Stomach (tissue), 9 donors: ENCODE data around the gene PRKCH. TPM values are rescaled to one million over a fixed set of nuclear protein-coding genes. Genes with fewer than 3 reads are reported as not detected.

Experiments used
- DNase-seq, 2 donors: peaks; one replicate each; pipeline versions ENCODE4 v3.0.0 to v3.0.0-alpha.2; 2013 to 2019
- H3K27ac ChIP-seq, 5 donors: fragments of 200-600 bp in 4 of 5; sonication (generic) in 4 of 5; one replicate each; pipeline ENCODE4 v1.5.1; 2013 to 2019; ENCODE audit warnings: mild to moderate bottlenecking in 1 of 5, moderate library complexity in 1 of 5
- H3K27me3 ChIP-seq, 3 donors: fragments of 200-600 bp; sonication (generic); one replicate each; pipeline ENCODE4 v1.5.1; 2017 to 2019; ENCODE audit warnings: mixed run types in 1 of 3
- H3K36me3 ChIP-seq, 4 donors: fragments of 200-600 bp; sonication (generic); 1 replicate in 3 of 4; 2 replicates in 1 of 4; pipeline ENCODE4 v1.5.1; 2016 to 2019
- H3K4me1 ChIP-seq, 4 donors: fragments of 200-600 bp; sonication (generic); one replicate each; pipeline ENCODE4 v1.5.1; 2016 to 2019
- H3K4me3 ChIP-seq, 4 donors: fragments of 200-600 bp; sonication (generic) in 3 of 4; one replicate each; pipeline ENCODE4 v1.5.1; 2016 to 2019; ENCODE audit warnings: mild to moderate bottlenecking in 1 of 4
- H3K9me3 ChIP-seq, 4 donors: fragments of 200-600 bp; sonication (generic); one replicate each; pipeline ENCODE4 v1.5.1; 2016 to 2019
- EP300 ChIP-seq: sonication (generic); formaldehyde crosslinking; IDR thresholded peaks from one replicate; pipeline ENCODE4 v1.6.1; 2017; ENCODE audit warnings: antibody characterized with exemption
- POLR2A ChIP-seq, 4 donors: fragments of 450-650 bp; IDR thresholded peaks; one replicate each; pipeline ENCODE4 v1.6.1; 2016; ENCODE audit warnings: antibody characterized with exemption in 4 of 4, control low read depth in 2 of 4, mild to moderate bottlenecking in 1 of 4, moderate library complexity in 1 of 4
- POLR2AphosphoS5 ChIP-seq, 3 donors: sonication (generic); formaldehyde crosslinking; IDR thresholded peaks; one replicate each; pipeline ENCODE4 v1.6.1; 2016; ENCODE audit warnings: antibody characterized with exemption in 3 of 3
- WGBS, 5 donors: extraction: QIAGEN DNeasy Blood & Tissue Kit in 3 of 5; methylation state at CpG; one replicate each; pipeline versions ENCODE4 v1.1.5 to v1.1.7; 2013 to 2018; 5-methylcytosine and 5-hydroxymethylcytosine counted together
- intact Hi-C: fragments of 100-400 bp; cut with DNase I; formaldehyde crosslinking; loops from one replicate; pipeline ENCODE4 v1.15.1; 2023; ENCODE audit warnings: low total_unique reads
- polyA plus RNA-seq, 3 donors: library from polyadenylated mRNA; stranded (reverse); fragments of 200-250 nt; gene quantifications; one replicate each; pipeline ENCODE4 v1.2.3, GENCODE V29; 2013
- total RNA-seq, 5 donors: library from RNA; depleted of rRNA; stranded (reverse); fragments of >200 nt; gene quantifications; one replicate each; pipeline versions ENCODE4 v1.1.0 to v1.2.3, GENCODE V29; 2014 to 2016
- TF ChIP-seq, protein P1 (sequence below), 7 experiments: fragments of 450-650 bp in 4 of 7; fragments of 200-600 bp in 3 of 7; sonication (generic) in 3 of 7; IDR thresholded peaks; one replicate each; pipeline ENCODE4 v1.5.1; 2016 to 2019; ENCODE audit warnings: antibody characterized with exemption in 7 of 7, control low read depth in 2 of 7, mild to moderate bottlenecking in 1 of 7
- donor health status: healthy with polysubstance abuse.
- donor health status: Bipolar disorder and iron deficiency.
- donor health status: healthy.

PRKCH gene
- total and polyA plus RNA-seq, 8 donors: 5.5 to 84.0 (median 14.7) TPM

DNA sequence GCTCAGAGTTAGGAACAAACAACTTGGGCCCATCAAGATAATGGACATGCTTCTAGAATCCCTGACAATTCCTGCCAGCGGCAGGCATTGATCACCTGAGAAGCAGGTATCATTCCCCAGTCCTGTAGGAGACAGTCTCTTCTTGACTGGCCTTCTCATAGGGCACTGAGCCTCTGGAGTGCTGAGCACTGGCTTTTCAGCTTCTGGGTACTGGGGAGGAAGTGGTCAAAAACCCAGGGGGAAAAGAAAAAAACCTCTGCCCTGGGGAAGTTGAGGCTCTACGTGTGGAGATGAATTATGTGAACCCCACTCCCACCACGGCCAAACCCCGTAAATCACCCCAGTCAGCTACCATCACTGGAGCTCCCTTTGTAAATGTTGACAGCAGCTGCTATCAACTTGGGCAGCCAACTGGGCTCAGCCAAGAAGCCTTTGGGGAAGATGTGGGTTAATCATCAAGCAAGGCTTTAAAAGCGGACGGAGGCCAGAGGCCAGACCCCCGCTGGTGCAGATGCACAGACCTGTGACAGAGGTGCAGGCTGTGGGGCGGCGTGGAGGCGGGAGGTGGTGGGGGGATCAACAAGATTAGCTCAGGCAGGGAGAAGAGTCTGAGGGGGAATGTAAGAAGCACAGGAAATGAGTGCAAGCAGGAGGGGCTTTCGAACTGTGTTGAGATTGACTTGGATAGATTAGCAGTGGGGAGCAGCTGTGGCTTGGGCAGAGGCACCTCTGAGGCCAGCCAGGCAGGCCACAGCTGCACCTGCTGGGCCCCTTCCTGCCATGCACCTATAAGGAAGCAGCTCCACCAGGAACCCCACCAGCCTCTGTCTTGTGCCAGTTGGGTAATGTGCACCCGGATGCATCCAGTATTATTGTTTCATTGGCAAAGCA is 268.6 kb downstream of the PRKCH start:
- Histone ChIP-seq H3K36me3 (no peaks in the 10 kb centered on the region), H3K4me3 (no peak overlapping the region), H3K27me3 (no peaks in the 10 kb centered on the region), H3K4me1 (peaks cover 8 to 37% (median 20%) of the 10 kb centered on the region in 4 donors), H3K27ac (no peak overlapping the region), H3K9me3 (no peaks in the 10 kb centered on the region)
- DNase-seq: no peak
- intact Hi-C loops: no loop called here
- TF ChIP-seq EP300 (no peak), POLR2AphosphoS5 (IDR thresholded peaks at IDR 0.05) (no peak), POLR2A (IDR thresholded peaks at IDR 0.05) (no peak)
- TF ChIP-seq, protein P1, sequence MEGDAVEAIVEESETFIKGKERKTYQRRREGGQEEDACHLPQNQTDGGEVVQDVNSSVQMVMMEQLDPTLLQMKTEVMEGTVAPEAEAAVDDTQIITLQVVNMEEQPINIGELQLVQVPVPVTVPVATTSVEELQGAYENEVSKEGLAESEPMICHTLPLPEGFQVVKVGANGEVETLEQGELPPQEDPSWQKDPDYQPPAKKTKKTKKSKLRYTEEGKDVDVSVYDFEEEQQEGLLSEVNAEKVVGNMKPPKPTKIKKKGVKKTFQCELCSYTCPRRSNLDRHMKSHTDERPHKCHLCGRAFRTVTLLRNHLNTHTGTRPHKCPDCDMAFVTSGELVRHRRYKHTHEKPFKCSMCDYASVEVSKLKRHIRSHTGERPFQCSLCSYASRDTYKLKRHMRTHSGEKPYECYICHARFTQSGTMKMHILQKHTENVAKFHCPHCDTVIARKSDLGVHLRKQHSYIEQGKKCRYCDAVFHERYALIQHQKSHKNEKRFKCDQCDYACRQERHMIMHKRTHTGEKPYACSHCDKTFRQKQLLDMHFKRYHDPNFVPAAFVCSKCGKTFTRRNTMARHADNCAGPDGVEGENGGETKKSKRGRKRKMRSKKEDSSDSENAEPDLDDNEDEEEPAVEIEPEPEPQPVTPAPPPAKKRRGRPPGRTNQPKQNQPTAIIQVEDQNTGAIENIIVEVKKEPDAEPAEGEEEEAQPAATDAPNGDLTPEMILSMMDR (IDR thresholded peaks at IDR 0.05): no peak
- WGBS, 5 donors: 81 to 86% (median 85%) methylated on average over 12 of the region's 12 CpGs

DNA sequence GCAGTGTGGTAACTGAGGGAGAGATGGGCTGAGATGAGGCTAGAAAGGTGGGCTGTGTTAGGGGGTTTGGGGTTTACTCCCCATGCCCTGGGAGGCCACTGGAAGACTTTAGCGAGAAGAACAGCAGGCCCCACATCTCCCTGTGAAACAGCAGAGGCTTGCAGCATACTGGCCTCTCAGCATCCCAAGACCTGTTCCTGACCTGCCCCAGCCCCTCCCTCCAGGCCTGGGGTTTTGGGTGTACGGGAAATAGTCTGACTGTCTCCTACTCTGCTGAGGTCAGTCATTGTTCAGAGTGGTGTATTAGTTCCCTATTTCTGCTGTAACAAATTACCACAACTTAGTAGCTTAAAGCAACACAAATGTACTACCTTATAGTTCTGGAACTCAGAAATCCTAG is 270.5 kb downstream of the PRKCH start:
- no peak overlapping the region for H3K4me3 ChIP-seq
- H3K36me3 ChIP-seq: no peaks in the 10 kb centered on the region
- DNase-seq: no peak
- TF ChIP-seq POLR2AphosphoS5 (IDR thresholded peaks at IDR 0.05): no peak
- H3K27ac ChIP-seq: no peak overlapping the region
- WGBS, 5 donors: 82 to 95% (median 91%) methylated on average over 2 of the region's 2 CpGs
- H3K9me3 ChIP-seq: no peaks in the 10 kb centered on the region
- H3K27me3 ChIP-seq: no peaks in the 10 kb centered on the region
- intact Hi-C loops: no loop called here
- peaks cover 7 to 24% (median 10%) of the 10 kb centered on the region in 4 donors for H3K4me1 ChIP-seq

DNA sequence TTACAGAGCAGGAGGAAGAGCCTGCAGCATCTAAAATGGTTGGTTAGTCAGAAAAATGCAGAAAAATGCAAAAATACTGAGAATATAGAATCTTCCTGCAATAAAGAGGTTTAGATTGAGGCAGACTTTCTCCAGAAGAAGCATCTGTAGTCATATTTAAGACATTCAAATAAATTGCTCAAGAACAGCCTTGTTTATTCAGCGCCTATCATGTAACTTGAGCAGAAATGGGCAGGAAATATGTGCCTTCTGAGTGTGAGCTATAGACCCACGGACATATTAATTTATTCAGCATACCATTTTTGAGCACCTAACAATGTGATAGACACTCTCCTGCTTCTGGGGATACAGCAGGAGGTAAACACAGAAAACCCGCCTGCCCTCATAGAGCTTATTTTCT is 272.0 kb downstream of the PRKCH start:
- H3K27me3 ChIP-seq: no peaks in the 10 kb centered on the region
- 82 to 86% (median 83%) methylated on average over 3 of the region's 3 CpGs for WGBS, 5 donors
- intact Hi-C loops: no loop called here
- H3K4me1 ChIP-seq: peaks cover 3 to 10% (median 4%) of the 10 kb centered on the region in 4 donors
- TF ChIP-seq, protein P1 (IDR thresholded peaks at IDR 0.05): no peak
- TF ChIP-seq POLR2A (IDR thresholded peaks at IDR 0.05): no peak
- no peak for TF ChIP-seq EP300
- TF ChIP-seq POLR2AphosphoS5 (IDR thresholded peaks at IDR 0.05): no peak
- H3K9me3 ChIP-seq: no peaks in the 10 kb centered on the region
- no peak overlapping the region for H3K4me3 ChIP-seq
- H3K27ac ChIP-seq: no peak overlapping the region
- no peak for DNase-seq
- no peaks in the 10 kb centered on the region for H3K36me3 ChIP-seq

DNA sequence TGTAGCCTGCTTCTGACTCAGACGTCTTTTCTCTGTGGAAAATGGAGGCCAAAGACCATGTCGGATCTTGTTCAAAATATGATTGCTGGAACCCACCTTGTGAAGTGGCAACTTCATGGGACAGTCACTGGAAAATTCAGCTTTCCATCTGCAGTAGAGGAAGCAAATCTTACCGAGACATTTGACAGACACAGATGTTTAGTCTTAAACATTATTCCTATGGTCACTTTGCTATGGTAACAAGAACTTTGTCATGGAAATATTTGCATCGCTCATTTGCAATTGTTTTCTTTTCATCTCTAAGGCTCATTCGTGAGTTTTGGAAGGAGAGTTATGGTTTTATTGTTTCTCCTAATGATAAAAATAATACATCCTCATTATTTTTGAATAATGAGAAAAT is 275.6 kb downstream of the PRKCH start:
- 58 to 65% (median 60%) methylated on average over 5 of the region's 5 CpGs for WGBS, 5 donors
- DNase-seq: no peak

More for the DNA sequence above, 275.6 kb downstream of the PRKCH start:
- Histone ChIP-seq H3K9me3 (no peaks in the 10 kb centered on the region), H3K36me3 (no peaks in the 10 kb centered on the region), H3K27ac (no peak overlapping the region), H3K4me3 (no peak overlapping the region), H3K4me1 (peaks cover 9 to 33% (median 13%) of the 10 kb centered on the region in 4 donors), H3K27me3 (no peaks in the 10 kb centered on the region)
- TF ChIP-seq, protein P1 (IDR thresholded peaks at IDR 0.05): no peak
- no peak for TF ChIP-seq EP300
- no peak for TF ChIP-seq POLR2A (IDR thresholded peaks at IDR 0.05)
- TF ChIP-seq POLR2AphosphoS5 (IDR thresholded peaks at IDR 0.05): no peak
- intact Hi-C loops: no loop called here
